Cerebellar cortex (tissue), 1 donor: Measurements from ENCODE around the gene DYNC1LI1.
A peak's percentile ranks its signal among the peaks of the same experiment; 100 is the strongest.
"Not testable (repeated sequence)": the region's sequence is repeated elsewhere in the genome, so short reads cannot be mapped to it uniquely, and the experiment has no call there.

Experiments
- DNase-seq: peaks from one replicate; pipeline ENCODE4 v3.0.0-alpha.2; 2015; ENCODE audit warnings: low spot score

The DYNC1LI1 gene

GRCh38 chr3:32583708-32584107, 13.1 kb upstream of the DYNC1LI1 start:
- DNase-seq: no peak

GRCh38 chr3:32578669-32579068, 8.0 kb upstream of the DYNC1LI1 start:
- not testable (repeated sequence) for DNase-seq

- DNase-seq: peak; percentile 27
These were observed 7.2 kb upstream of the DYNC1LI1 start for GRCh38 chr3:32577581-32578556.

- DNase-seq: no peak
These were observed 6.5 kb upstream of the DYNC1LI1 start for GRCh38 chr3:32577174-32577573.

GRCh38 chr3:32575451-32576113, 4.9 kb upstream of the DYNC1LI1 start:
- DNase-seq: no peak

GRCh38 chr3:32571192-32571485, 481 bp upstream of the DYNC1LI1 start:
- DNase-seq: peak; percentile 91

- peak; percentile 61 for DNase-seq
These were observed 878 bp downstream of the DYNC1LI1 start for GRCh38 chr3:32569540-32570420.

GRCh38 chr3:32568953-32569352, 1.7 kb downstream of the DYNC1LI1 start:
- no peak for DNase-seq

- DNase-seq: no peak
These were observed 6.5 kb downstream of the DYNC1LI1 start for GRCh38 chr3:32564195-32564594.

- no peak for DNase-seq
These were observed 8.0 kb downstream of the DYNC1LI1 start for GRCh38 chr3:32562640-32563039.

- no peak for DNase-seq
These were observed 12.9 kb downstream of the DYNC1LI1 start for GRCh38 chr3:32557640-32558352.

- no peak for DNase-seq
These were observed 14.3 kb downstream of the DYNC1LI1 start for GRCh38 chr3:32556332-32556731.

- DNase-seq: no peak
These were observed 16.7 kb downstream of the DYNC1LI1 start for GRCh38 chr3:32553973-32554372.

GRCh38 chr3:32553459-32553858, 17.2 kb downstream of the DYNC1LI1 start:
- DNase-seq: no peak

GRCh38 chr3:32552013-32552412, 18.6 kb downstream of the DYNC1LI1 start:
- no peak for DNase-seq

GRCh38 chr3:32551496-32551895, 19.2 kb downstream of the DYNC1LI1 start:
- no peak for DNase-seq

- DNase-seq: no peak
These were observed 19.6 kb downstream of the DYNC1LI1 start for GRCh38 chr3:32551087-32551486.

- DNase-seq: no peak
These were observed 25.4 kb downstream of the DYNC1LI1 start for GRCh38 chr3:32545305-32545704.

GRCh38 chr3:32544894-32545293, 25.8 kb downstream of the DYNC1LI1 start:
- DNase-seq: no peak

- DNase-seq: no peak
These were observed 27.9 kb downstream of the DYNC1LI1 start for GRCh38 chr3:32542807-32543206.

- DNase-seq: no peak
These were observed 29.8 kb downstream of the DYNC1LI1 start for GRCh38 chr3:32540899-32541298.

- no peak for DNase-seq
These were observed 38.2 kb downstream of the DYNC1LI1 start for GRCh38 chr3:32532434-32532833.
